Caco-2 (cell line): ENCODE results near the gene COL25A1. TPM values are rescaled to one million over a fixed set of nuclear protein-coding genes. Genes with fewer than 3 reads are reported as not detected.
"Not testable (repeated sequence)": the region's sequence is repeated elsewhere in the genome, so short reads cannot be mapped to it uniquely, and the experiment has no call there.

Experiments used
- BruUV-seq: library from RNA; stranded (reverse); fragments of 400-500 nt; replicated peaks from 2 replicates; lab custom pipeline; 2021; lab: Mats Ljungman, UMichigan
- CTCF ChIA-PET: fragments of 300-600 bp; sonication (Branson Sonifier 250); formaldehyde crosslinking; loops from one replicate; lab custom pipeline; 2022; ENCODE audit warnings: antibody characterized with exemption; lab: Charles Lee
- POLR2A ChIA-PET: fragments of 300-600 bp; sonication (Branson Sonifier 250); formaldehyde crosslinking; loops from one replicate; lab custom pipeline; 2022; ENCODE audit warnings: antibody characterized with exemption; lab: Charles Lee
- DNase-seq, 2 experiments: peaks; one replicate each; pipeline versions ENCODE4 v3.0.0 to v3.0.0-alpha.2; 2020 to 2022
- H3K27me3 ChIP-seq: replicated peaks from 2 replicates; pipeline ENCODE4 v1.6.0; 2011; ENCODE audit warnings: low read length; ENCODE audit not compliant: control insufficient read depth, insufficient read depth
- H3K36me3 ChIP-seq: 2 replicates; pipeline ENCODE4 v1.5.1; 2011; ENCODE audit warnings: low read length; ENCODE audit not compliant: control insufficient read depth, insufficient read depth
- H3K4me1 ChIP-seq: fragments of 250-450 bp; sonication (Bioruptor Pico); 2 replicates; pipeline ENCODE4 v1.5.1; 2020; ENCODE audit warnings: mild to moderate bottlenecking
- H3K4me3 ChIP-seq: 2 replicates; pipeline ENCODE4 v1.5.1; 2011; ENCODE audit warnings: low read depth, mild to moderate bottlenecking, control low read depth, low read length
- H3K9me3 ChIP-seq: fragments of 250-450 bp; sonication (Bioruptor Pico); 2 replicates; pipeline ENCODE4 v1.5.1; 2020; ENCODE audit warnings: mild to moderate bottlenecking, moderate library complexity
- H3K27ac Mint-ChIP-seq: one replicate; pipeline ENCODE4 v1.8.0; 2022; ENCODE audit warnings: mixed read lengths; ENCODE audit not compliant: unreplicated experiment
- H3K27me3 Mint-ChIP-seq: one replicate; pipeline ENCODE4 v1.8.0; 2022; ENCODE audit warnings: mixed read lengths; ENCODE audit not compliant: insufficient read depth, unreplicated experiment
- H3K36me3 Mint-ChIP-seq: one replicate; pipeline ENCODE4 v1.8.0; 2022; ENCODE audit warnings: mild to moderate bottlenecking, mixed read lengths; ENCODE audit not compliant: insufficient read depth, unreplicated experiment
- H3K4me1 Mint-ChIP-seq: one replicate; pipeline ENCODE4 v1.8.0; 2022; ENCODE audit warnings: low read depth, mixed read lengths; ENCODE audit not compliant: unreplicated experiment
- H3K4me3 Mint-ChIP-seq: one replicate; pipeline ENCODE4 v1.8.0; 2022; ENCODE audit warnings: mild to moderate bottlenecking, moderate library complexity, mixed read lengths; ENCODE audit not compliant: unreplicated experiment
- H3K9me3 Mint-ChIP-seq: one replicate; pipeline ENCODE4 v1.8.0; 2022; ENCODE audit warnings: mixed read lengths; ENCODE audit not compliant: unreplicated experiment
- intact Hi-C: fragments of 100-400 bp; cut with micrococcal nuclease; formaldehyde crosslinking; loops from one replicate; pipeline ENCODE4 v1.10.0; 2022; ENCODE audit not compliant: unreplicated experiment
- total RNA-seq: library from RNA; stranded (reverse); gene quantifications from 2 replicates; pipeline ENCODE4 v1.2.3, GENCODE V29; 2022
- TF ChIP-seq, protein P1 (sequence below), 2 experiments: fragments of 200-600 bp in 1 of 2; IDR thresholded peaks; 1 replicate in 1 of 2; 2 replicates in 1 of 2; pipeline versions ENCODE4 v1.5.1 to v1.8.0; 2011 to 2022; ENCODE audit warnings: antibody characterized with exemption in 1 of 2, control low read depth in 1 of 2, inconsistent platforms in 1 of 2, low read depth in 1 of 2, low read length in 1 of 2, mild to moderate bottlenecking in 1 of 2, moderate library complexity in 1 of 2; ENCODE audit not compliant: insufficient read depth in 1 of 2, severe bottlenecking in 1 of 2, unreplicated experiment in 1 of 2

The COL25A1 gene
- total RNA-seq, 1 experiment from 2014 or later = not detected

DNA sequence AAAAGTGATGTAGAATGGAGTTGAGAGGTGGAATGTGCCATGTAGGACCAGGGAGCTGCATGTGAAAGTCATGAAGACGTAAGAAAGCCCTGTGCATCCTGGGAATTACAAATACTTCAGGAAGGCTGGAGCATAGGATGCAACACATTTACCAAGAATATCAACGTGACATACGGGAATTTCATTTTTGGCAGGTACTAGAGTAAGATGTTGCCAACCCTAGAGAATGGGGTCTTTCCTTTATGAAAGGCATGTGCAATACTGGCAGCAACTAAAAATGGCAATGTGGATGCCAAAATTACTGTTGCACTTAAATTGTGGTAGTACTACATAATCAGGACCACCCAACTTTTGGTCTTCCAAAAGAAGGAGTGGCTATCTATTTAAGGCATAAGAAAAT lies 188.0 kb downstream of the COL25A1 start:
- H3K27me3 ChIP-seq = no peaks in the 10 kb centered on the region
- peaks cover 9% of the 10 kb centered on the region for H3K27me3 Mint-ChIP-seq
- CTCF ChIA-PET = no interaction called here
- H3K36me3 ChIP-seq = no peaks in the 10 kb centered on the region
- H3K4me3 ChIP-seq = no peak overlapping the region
- intact Hi-C loops = no loop called here
- no peak overlapping the region for H3K27ac Mint-ChIP-seq
- POLR2A ChIA-PET = no interaction called here
- no peak for DNase-seq
- H3K4me1 Mint-ChIP-seq = no peaks in the 10 kb centered on the region
- H3K9me3 Mint-ChIP-seq = no peaks in the 10 kb centered on the region
- H3K36me3 Mint-ChIP-seq = no peaks in the 10 kb centered on the region
- BruUV-seq = no TSS peak
- no peak overlapping the region for H3K4me3 Mint-ChIP-seq
- H3K9me3 ChIP-seq = no peaks in the 10 kb centered on the region
- TF ChIP-seq, protein P1, sequence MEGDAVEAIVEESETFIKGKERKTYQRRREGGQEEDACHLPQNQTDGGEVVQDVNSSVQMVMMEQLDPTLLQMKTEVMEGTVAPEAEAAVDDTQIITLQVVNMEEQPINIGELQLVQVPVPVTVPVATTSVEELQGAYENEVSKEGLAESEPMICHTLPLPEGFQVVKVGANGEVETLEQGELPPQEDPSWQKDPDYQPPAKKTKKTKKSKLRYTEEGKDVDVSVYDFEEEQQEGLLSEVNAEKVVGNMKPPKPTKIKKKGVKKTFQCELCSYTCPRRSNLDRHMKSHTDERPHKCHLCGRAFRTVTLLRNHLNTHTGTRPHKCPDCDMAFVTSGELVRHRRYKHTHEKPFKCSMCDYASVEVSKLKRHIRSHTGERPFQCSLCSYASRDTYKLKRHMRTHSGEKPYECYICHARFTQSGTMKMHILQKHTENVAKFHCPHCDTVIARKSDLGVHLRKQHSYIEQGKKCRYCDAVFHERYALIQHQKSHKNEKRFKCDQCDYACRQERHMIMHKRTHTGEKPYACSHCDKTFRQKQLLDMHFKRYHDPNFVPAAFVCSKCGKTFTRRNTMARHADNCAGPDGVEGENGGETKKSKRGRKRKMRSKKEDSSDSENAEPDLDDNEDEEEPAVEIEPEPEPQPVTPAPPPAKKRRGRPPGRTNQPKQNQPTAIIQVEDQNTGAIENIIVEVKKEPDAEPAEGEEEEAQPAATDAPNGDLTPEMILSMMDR (IDR thresholded peaks at IDR 0.05; ENCODE audit: insufficient read depth in 1 of 2, low read depth in 1 of 2, low read length in 1 of 2, severe bottlenecking in 1 of 2, unreplicated experiment in 1 of 2) = no peak
- no peaks in the 10 kb centered on the region for H3K4me1 ChIP-seq

DNA sequence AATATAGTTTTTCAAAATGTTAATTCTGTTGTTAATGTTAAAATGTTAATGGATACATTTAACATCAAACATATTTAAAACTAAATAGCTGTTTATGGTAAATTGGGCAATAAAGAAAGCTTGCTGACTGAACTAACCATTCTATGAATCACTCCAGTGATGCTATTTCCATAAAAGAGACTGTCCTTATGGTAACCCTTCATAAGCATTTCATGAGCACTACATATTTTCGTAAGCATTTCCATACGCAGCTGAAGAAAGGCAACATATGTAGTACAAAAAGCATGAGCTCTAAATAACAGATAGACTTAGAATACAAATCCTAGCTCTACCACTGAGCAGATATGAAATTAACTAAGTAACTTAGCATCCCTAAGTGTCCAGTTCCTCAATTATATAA lies 188.9 kb downstream of the COL25A1 start:
- no peak overlapping the region for H3K27ac Mint-ChIP-seq
- Histone ChIP-seq H3K4me1 (no peaks in the 10 kb centered on the region), H3K4me3 (no peak overlapping the region), H3K36me3 (no peaks in the 10 kb centered on the region), H3K9me3 (no peaks in the 10 kb centered on the region), H3K27me3 (no peaks in the 10 kb centered on the region)
- H3K4me1 Mint-ChIP-seq = no peaks in the 10 kb centered on the region
- H3K4me3 Mint-ChIP-seq = no peak overlapping the region
- no peaks in the 10 kb centered on the region for H3K9me3 Mint-ChIP-seq
- intact Hi-C loops = no loop called here
- peaks cover 9% of the 10 kb centered on the region for H3K27me3 Mint-ChIP-seq
- POLR2A ChIA-PET = no interaction called here
- BruUV-seq = no TSS peak
- H3K36me3 Mint-ChIP-seq = no peaks in the 10 kb centered on the region
- DNase-seq = no peak
- TF ChIP-seq, protein P1 (IDR thresholded peaks at IDR 0.05; ENCODE audit: insufficient read depth in 1 of 2, low read depth in 1 of 2, low read length in 1 of 2, severe bottlenecking in 1 of 2, unreplicated experiment in 1 of 2) = no peak
- CTCF ChIA-PET = no interaction called here

DNA sequence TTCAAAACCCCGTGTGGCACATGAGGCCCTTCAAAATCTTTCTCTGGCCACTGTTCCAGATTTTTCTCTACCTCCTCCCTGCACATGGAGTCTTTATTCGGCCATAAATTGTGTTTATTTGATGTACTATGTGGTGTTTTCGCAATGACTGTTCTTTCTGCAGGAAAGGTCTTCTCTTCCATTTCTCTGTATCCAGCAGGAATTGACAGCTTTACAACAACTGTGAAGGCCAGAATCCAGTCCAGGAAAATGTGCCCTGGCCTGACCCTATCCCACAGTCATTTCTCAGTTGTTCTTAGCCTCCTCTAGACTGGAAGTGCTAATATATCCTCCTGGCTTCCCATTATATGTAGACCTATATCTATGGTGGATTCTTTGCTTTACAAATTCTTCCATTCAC lies 191.4 kb downstream of the COL25A1 start:
- H3K4me3 ChIP-seq = no peak overlapping the region
- no peaks in the 10 kb centered on the region for H3K27me3 ChIP-seq
- no peaks in the 10 kb centered on the region for H3K36me3 Mint-ChIP-seq
- H3K4me1 ChIP-seq = no peaks in the 10 kb centered on the region
- H3K36me3 ChIP-seq = no peaks in the 10 kb centered on the region
- peaks cover 3% of the 10 kb centered on the region for H3K27me3 Mint-ChIP-seq
- POLR2A ChIA-PET = no interaction called here
- H3K4me3 Mint-ChIP-seq = no peak overlapping the region
- BruUV-seq = no TSS peak
- no peaks in the 10 kb centered on the region for H3K4me1 Mint-ChIP-seq
- no peak overlapping the region for H3K27ac Mint-ChIP-seq
- TF ChIP-seq, protein P1 (IDR thresholded peaks at IDR 0.05; ENCODE audit: insufficient read depth in 1 of 2, low read depth in 1 of 2, low read length in 1 of 2, severe bottlenecking in 1 of 2, unreplicated experiment in 1 of 2) = no peak
- CTCF ChIA-PET = no interaction called here
- H3K9me3 Mint-ChIP-seq = no peaks in the 10 kb centered on the region
- no peak for DNase-seq
- intact Hi-C loops = no loop called here
- no peaks in the 10 kb centered on the region for H3K9me3 ChIP-seq

DNA sequence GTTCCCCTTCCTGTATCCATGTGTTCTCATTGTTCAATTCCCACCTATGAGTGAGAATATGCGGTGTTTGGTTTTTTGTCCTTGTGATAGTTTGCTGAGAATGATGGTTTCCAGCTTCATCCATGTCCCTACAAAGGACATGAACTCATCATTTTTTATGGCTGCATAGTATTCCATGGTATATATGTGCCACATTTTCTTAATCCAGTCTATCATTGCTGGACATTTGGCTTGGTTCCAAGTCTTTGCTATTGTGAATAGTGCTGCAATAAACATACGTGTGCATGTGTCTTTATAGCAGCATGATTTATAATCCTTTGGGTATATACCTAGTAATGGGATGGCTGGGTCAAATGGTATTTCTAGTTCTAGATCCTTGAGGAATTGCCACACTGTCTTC lies 194.2 kb downstream of the COL25A1 start:
- H3K27ac Mint-ChIP-seq, CTCF ChIA-PET, H3K4me1 ChIP-seq, DNase-seq, H3K36me3 ChIP-seq, H3K27me3 Mint-ChIP-seq, intact Hi-C loops, H3K36me3 Mint-ChIP-seq, H3K9me3 ChIP-seq, H3K4me3 Mint-ChIP-seq, BruUV-seq, H3K27me3 ChIP-seq, POLR2A ChIA-PET, H3K4me3 ChIP-seq, H3K4me1 Mint-ChIP-seq, H3K9me3 Mint-ChIP-seq: not testable (repeated sequence)
